ENCODE measurements around the gene EPHB2.

GRCh38 chr1:22835636-22836319 lies 125.1 kb downstream of the EPHB2 start:
- TF ChIP-seq POLR2A (IDR thresholded peaks at IDR 0.05; ENCODE audit: control extremely low read depth in 1 of 2, low read depth in 2 of 2, low read length in 2 of 2) (no peak), HDAC6 (IDR thresholded peaks at IDR 0.05; ENCODE audit: low read depth, low read length) (no peak), ZNF274 (IDR thresholded peaks at IDR 0.05; ENCODE audit: borderline replicate concordance, extremely low read depth, low read length) (no peak), SIN3A (conservative IDR thresholded peaks at IDR 0.05 in 1 of 2, IDR thresholded peaks at IDR 0.05 in 1 of 2; ENCODE audit: low read depth in 1 of 2, low read length in 2 of 2) (no peak), CBX5 (IDR thresholded peaks at IDR 0.05; ENCODE audit: low read depth, low read length) (no peak), TBP (IDR thresholded peaks at IDR 0.05; ENCODE audit: low read depth, low read length) (no peak), PHF8 (conservative IDR thresholded peaks at IDR 0.05; ENCODE audit: low read depth, low read length) (no peak), CTCF (IDR thresholded peaks at IDR 0.05; ENCODE audit: control extremely low read depth in 1 of 3, insufficient read depth in 1 of 3, low read depth in 1 of 3, low read length in 3 of 3) (no peak)
